Astrocyte of the cerebellum (primary cell): ENCODE measurements around the gene GNL3.

Experiments
- DNase-seq: peaks from one replicate; pipeline ENCODE4 v3.0.0-alpha.2; 2011; ENCODE audit warnings: low read depth
- H3K4me3 ChIP-seq: 2 replicates; pipeline ENCODE4 v1.5.1; 2011; ENCODE audit warnings: mild to moderate bottlenecking, low read depth, low read length, moderate library complexity
- CTCF ChIP-seq: IDR thresholded peaks from 2 replicates; pipeline ENCODE4 v1.5.1; 2012; ENCODE audit warnings: low read length, low read depth, moderate library complexity, mild to moderate bottlenecking; ENCODE audit errors: missing control alignments
- in situ Hi-C: cut with HindIII; loops from 2 replicates; pipeline ENCODE4 v1.10.0; 2017; ENCODE audit warnings: low sequenced_read_pairs

GNL3 gene

DNA sequence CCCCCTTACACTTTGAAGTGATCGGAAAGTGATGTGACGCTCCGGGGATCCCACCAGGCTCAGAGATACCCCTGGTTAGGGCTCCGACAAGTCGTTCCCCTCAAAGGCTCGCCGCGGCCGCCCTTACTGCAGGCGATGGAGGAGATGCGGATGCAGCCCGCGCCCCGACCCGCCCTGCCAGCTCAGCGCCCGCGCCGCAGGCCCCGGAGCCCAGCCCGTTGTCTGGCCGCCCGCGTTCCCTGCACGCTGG lies 19.5 kb downstream of the GNL3 start:
- H3K4me3 ChIP-seq, result peak overlapping the region; percentile 65
- no peak for DNase-seq
- in situ Hi-C loops, result no loop called here
- no peak for TF ChIP-seq CTCF

DNA sequence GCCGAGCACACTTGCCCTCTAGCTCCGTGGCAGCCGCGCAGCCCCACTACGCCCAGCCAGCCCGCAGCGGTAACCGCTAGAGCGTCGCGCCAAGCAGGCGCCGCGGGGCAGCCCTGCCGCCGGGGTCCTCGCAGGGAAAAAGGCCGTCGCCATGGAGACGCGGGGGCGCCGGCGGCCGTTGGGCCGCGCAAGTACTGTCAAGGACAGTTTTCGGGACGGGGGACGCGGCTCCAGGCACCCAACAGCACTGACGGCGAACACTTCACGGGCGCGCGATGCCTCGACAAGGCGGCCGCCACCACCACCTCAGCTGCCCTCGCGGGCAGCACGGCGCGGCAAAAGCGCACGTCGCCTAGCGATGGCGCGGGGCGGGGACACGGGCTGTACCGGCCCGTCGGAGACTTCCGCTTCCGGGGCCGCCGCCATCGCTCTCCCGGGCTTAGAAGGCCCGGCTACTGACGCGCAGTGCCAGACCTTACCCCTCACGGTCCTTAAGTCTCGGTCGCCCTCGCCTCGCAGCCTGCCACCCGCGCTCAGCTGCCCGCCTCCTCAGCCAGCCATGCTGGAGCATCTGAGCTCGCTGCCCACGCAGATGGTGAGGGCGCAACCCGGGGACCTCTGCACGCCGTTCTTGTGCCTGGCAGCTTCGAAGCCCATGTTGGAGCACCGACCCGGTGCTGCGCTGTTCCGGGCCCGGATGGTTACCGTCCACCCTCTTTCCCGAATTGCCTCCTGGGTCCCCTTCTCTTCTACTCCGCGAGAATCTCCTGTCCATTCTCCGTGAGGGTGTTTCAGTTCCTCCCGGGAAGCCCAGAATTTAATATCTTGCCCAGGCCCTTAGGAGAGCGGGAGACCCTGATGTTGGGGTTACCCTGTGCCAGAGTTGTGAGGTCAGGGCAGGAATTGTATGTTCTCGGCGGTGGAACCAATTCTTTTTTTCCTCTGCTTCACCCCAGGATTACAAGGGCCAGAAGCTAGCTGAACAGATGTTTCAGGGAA lies 20.2 kb downstream of the GNL3 start, which contains the start of the genes GLT8D1 and SPCS1:
GLT8D1 (minus strand) TSS at position 104 of the 999 bp plus-strand sequence. CDS start 5,331 bp downstream, outside the sequence.
SPCS1 (plus strand) TSS at position 419 of the 999 bp plus-strand sequence; CDS start at position 560, 141 bp downstream.
- DNase-seq, result peak; percentile 59

DNA sequence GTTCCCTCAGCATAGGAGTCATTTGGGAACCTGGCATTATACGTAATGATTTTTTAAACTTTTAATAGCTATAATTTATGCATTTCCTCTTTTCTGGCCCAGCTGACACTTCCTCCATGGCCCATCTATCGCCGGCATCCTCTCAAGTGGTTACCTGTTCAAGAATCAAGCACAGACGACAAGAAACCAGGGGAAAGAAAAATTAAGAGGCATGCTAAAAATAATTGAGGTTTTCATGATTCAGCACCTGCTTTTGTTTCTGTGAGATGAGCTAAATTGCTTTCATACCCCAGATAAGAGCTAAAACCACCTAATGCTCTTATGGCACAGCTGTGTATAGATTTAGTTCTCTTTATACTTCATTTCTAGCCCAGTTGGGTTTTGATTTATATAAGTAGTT lies 21.8 kb downstream of the GNL3 start:
- DNase-seq, result no peak
- H3K4me3 ChIP-seq, result peak overlapping the region; percentile 65
- TF ChIP-seq CTCF, result no peak
- in situ Hi-C loops, result no loop called here

More for the DNA sequence above, 20.2 kb downstream of the GNL3 start, which contains the start of the genes GLT8D1 and SPCS1:
- TF ChIP-seq CTCF, result no peak
- H3K4me3 ChIP-seq, result peak within 1 kb of the TSS; percentile 65
- in situ Hi-C loops, result no loop called here

DNA sequence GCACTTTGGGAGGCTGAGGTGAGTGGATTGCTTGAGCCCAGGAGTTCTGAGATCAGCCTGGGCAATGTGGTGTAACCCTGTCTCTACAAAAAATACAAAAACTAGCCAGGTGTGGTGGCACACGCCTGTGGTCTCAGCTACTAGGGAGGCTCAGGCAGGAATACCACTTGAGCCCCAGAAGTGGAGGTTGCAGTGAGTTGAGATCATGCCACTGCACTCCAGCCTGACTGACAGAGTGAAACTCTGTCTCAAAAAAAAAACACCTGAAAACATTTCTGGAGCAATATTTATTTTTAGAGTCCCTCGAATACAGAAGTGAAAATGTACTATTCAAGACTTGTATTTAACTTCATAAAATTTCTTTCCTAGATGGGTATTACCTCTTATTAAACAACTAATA lies 24.7 kb downstream of the GNL3 start:
- no peak for TF ChIP-seq CTCF
- in situ Hi-C loops, result no loop called here
- DNase-seq, result no peak
- H3K4me3 ChIP-seq, result no peak overlapping the region

DNA sequence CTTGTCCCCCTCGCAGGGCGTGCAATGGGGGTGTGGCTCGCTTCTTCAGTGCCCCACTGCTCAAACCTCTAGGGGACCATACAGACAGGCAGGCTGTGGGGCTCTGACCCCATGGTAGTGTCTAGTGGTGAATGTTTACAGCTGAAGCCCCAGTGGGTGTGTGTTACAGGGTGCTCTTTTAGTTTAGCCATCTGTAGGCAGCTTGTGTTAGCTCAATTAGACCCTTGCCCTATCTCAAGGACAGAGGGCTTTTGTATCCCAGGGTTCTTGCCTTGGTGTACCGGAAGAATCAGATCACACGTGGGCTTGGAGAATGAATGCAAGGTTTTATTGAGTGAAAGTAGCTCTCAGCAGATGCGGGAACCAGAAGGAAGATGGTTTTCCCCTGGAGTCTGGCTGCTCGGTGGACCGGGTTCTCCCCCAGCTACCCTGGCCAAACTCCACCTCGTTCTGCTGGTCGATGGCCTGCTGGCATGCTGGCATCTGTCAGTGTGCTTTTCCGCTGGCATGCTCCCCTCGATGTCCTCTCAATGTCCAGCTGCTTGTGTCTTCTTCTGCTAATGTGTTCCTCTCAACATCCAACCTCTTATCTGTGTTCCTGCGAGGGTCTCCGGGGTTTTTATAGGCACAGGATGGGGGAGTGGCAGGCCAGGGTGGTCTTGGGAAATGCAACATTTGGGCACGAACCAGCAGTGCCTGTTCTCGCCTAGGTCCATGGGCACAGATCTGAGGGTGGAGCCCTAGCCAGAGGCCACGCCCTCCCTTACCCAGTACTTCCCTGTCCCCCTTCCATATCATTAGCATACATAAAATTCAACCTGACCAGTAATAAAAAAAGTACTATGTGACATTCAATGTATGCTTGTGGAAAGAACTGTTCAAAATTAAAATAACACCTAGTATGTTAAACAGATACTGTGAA lies 26.7 kb downstream of the GNL3 start:
- DNase-seq, result no peak
- in situ Hi-C loops, result no loop called here
- H3K4me3 ChIP-seq, result no peak overlapping the region
- no peak for TF ChIP-seq CTCF
